Hepatic stellate cell (primary cell): Measurements from ENCODE around the gene LUC7L3.
"Not testable (repeated sequence)": the region's sequence is repeated elsewhere in the genome, so short reads cannot be mapped to it uniquely, and the experiment has no call there.

ENCODE experiments used
- DNase-seq: peaks from one replicate; pipeline ENCODE4 v3.0.0; 2011; ENCODE audit warnings: low spot score

LUC7L3 gene

DNA sequence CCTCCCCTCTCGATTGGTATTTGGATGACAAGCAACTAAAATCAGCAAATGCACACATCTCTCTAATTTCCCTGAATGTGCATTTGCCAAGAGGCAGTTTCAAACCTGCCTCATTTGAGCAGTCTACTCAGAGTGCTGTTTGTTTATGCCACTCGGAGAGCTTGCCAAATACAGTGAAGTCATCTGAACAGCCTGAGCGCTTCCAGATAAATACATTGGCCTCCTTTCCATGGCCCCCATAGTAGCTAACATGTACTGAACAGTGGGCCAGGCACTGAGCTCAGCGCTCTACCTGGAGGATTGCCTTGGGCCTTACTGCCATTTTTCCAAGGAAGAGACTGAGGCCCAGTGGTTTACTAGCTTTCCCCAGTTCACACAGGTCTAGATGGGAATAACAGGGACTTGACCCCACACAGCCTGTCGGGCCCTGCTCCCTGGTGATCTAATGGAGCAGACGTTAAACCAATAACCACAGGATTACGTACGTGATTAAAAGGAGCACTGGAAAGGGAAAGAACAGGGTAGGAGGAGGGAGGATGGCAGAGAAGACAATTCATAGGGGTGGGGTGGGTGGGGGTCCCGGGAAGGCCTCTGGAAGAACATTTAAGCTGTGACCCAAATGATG, 66.7 kb downstream of the LUC7L3 start:
- peak; percentile 42 for DNase-seq

DNA sequence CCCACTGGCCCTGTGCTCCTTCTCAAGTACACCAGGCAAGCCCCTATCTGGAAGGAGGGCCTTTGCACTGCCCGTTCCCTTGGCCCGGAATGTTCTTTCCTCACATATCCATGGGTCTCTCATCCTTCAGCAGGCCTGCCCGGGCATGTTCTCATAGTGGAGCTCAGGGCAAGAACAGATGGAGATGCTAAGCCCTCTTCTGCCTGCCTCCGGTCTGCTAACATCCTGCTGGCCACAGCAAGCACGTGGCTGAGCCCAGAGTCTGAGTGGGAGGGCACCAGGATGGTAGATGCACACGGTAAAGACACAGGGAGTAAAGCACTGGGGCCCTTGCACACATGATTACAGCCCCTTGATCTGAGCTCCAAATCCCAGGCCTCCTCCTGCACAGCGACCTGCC, 67.7 kb downstream of the LUC7L3 start:
- no peak for DNase-seq

DNA sequence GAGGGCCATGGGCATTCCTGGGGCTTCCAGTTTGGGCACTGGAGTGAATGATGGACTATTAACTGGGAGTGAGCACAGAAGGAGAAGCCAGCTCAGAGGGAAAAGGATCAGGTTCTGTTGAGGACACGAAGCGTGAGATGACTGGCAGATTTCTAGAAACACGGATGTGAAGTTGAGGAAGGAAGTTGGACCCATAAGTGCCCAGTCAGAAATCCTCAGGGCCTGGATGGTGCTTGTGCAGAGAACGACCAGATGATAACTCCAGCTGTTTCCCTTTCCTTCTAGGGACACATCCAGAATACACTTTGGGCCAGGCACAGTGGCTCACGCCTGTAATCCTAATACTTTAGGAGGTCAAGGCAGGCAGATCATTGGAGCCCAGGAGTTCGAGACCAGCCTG, 71.2 kb downstream of the LUC7L3 start:
- no peak for DNase-seq

DNA sequence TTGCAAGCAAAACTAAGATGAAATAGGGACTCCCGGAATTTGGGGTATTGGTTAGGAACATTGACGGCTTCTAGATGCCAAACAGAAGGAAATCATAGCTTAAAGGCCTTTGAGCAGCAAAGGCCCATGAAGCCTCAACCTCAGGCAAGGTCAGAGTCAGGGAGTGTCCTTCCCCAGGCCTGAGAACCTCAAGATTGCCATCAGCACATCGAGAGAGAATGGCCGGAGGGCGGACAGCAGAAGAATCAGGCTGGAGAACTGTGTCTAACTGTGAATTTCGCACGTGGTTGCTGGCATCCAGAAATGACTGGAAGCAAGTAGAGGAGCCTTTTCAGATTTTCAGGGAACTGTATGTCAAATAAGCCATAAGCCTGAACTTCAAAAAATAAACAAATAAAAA, 72.7 kb downstream of the LUC7L3 start:
- no peak for DNase-seq

DNA sequence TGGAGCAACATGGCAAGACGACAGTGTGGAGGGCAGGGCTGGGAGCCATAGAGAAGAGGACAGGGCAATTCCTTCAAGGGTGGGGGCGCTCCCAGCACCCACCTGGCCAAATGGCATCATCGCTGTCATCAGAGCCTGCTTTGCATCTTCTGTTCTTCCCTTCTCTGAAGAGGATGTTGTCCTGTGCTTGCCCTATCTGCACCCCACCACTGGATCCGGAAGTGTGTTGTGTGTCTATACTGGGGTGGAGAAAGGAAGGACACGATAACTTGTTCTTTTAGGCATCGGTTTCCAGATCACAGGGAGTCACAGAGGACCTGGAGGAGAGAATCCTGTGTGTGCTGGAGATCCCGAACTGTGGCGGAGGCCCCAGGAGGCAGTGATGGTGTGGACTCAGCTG, 73.6 kb downstream of the LUC7L3 start:
- no peak for DNase-seq

DNA sequence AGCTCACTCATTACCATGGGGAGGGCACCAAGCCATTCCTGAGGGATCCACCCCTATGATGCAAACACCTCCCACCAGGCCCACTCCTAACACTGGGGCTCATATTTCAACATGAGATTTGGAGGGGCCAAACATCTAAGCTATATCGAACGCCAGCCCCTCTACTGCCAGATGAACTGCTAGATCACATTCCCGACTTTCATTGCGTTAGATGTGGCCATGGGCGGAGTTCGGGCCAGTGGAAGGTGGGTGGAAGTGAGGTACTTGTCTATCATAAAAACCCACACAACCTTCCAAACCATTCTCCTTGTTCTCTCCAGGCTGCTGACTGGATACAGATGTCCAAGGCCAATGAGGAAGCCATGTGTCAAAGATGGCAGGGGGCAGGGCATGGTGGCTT, 75.0 kb downstream of the LUC7L3 start:
- no peak for DNase-seq

DNA sequence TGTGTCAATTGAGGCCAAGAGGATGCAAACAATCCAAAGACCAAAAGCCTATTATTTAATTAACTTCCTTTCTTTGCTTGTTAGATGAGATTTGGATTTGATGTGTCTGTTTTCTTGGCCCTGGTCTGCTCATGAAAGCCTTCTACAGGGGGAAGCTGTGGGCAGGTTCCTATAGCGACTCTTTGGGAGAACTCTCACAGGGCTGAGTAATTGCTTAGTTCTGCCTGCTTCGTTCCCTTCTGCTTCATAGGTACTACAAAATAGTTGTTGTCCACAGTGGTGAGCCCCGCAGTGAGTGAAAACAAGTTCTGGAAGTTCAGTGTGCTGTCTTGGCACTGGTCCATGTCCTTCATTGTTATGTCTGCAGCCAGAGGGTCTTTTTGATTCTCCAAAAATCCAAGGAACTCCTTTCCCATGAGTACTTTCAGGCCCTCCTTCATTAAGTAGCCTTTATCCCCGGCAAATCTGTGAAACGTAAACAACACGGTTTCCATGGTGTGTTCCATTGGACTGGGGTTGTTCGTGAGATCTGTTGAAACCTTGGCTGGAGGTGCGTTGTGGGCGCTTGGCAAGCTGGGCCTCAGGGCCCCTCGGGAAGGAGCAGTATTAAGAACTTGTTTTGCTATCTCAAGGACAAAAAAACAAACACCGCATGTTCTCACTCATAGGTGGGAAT, 77.9 kb downstream of the LUC7L3 start:
- DNase-seq: no peak

DNA sequence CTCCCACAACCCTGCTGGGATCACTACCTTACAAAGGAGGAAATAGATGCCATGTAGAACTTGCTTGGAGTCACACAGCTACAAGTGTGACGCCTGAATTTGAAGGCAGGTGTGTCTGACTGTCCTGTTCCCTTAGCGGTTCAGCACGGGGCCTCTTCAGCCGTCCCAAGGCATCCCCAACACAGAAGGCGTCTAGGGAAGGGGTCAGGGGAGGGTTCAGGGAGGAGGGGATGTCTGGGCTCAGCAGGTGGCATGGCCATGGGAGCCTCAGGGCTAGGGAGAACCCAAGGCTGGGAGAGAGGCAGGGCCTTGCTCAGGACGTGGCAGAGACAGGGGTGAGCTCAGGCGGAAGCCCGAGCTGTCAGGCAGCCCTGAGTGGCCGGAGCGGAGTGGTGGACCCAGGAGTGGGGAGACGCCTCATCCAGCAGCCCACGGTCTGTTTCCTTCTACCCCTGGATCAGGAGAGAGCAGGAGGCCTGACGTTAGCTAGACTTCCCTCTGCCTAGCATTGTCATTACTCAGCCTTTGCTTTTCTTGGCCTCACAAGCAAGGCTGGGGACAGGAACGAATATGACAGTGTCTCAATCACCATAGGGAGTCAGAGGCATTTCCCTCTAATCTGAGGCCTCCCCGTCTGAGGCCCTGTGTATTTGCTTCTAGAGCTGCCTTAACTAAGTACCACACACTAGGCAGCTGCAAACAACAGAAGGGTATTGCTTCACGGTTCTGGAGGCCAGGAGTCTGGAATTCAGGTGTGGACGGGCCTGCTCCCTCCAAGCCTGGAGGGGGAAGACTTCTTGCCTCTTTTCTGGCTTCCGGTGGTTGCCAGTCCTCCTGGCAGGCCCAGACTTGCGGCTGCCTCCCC, 79.3 kb downstream of the LUC7L3 start:
- DNase-seq: no peak

DNA sequence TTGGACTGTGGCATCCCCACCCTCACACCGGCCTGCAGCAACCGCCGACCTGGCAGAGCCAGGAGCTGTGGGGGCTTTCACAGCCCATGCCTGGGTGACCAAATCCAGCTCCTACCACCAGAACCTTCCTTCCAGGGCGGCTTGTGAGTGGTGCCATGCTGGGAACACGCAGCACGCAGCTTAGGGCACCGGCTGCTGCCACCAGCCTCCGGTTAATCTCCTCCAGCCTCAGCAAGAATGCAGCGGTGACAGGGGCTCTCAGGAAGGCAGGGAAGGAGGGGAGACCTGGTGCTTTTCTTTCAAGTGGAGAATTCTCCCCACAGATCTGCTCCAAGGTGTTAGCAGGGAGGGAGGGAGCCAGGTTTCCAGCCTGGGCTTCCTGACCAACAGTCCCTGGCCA, 80.2 kb downstream of the LUC7L3 start:
- no peak for DNase-seq

DNA sequence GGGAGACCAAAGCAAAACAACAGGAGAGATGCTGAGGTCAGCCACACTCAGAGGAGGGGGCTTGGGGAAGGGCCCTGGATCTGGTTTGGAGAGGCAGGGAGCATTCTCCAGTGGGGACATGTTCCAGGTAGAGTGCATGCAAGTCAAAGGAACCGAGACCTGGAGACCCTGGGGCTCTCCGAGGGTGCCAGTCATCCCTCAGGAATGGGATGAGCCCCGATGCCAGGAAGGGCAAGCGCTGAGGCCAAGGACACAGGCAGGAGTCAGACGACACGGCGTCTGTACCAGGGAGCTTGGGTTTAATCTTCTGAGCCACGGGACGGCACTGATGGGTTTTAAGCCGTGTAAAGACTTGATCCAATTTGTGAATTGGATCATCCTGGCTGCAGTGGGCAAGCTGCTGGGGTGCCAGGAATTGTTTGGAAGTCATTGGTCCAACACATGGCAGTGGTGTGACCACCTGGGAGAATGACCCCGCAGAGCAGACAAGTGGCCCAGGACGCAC, 80.8 kb downstream of the LUC7L3 start:
- no peak for DNase-seq

DNA sequence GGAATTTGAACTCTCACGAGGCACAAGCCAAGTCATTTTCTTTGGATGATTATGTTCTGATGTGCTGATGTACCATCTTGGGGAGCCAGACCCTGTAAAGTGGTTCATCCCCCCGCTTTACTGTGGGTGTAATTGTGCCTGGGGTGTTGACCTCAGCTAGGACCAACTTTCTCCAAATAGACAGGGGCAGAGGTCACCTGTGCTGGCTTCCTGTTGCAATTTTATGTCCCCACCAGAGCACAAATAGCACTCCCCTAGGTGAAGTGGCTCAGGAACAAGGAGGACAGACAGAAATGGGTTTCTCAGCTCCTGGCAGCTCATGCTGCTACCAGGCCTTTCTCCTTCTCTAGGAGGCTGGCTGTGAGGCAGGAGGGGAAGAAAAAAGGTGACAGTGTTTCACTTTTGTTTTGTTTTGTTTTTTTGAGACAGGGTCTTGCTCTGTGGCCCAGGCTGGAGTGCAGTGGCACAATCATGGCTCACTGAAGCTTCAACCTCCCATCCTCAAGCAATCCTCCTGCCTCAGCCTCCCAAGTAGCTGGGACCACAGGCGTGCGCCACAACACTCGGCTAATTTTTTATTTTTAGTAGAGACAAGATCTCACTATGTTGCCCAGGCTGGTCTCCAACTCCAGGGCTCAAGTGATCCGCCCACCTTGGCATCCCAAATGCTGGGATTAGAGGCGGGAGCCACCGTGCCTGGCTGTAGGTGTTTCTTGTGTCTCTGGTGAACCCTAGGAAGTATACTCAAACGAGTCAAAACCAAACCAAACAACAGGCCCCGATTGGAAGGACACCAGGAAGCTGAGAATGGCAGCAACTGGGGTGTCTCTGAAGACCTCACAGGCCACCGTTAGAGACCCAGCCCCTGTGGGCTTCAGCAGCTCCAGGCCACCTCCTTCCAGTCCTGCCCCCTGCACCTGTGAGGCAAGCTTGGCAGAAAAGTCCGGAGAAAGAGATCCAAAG, 83.5 kb downstream of the LUC7L3 start:
- no peak for DNase-seq

DNA sequence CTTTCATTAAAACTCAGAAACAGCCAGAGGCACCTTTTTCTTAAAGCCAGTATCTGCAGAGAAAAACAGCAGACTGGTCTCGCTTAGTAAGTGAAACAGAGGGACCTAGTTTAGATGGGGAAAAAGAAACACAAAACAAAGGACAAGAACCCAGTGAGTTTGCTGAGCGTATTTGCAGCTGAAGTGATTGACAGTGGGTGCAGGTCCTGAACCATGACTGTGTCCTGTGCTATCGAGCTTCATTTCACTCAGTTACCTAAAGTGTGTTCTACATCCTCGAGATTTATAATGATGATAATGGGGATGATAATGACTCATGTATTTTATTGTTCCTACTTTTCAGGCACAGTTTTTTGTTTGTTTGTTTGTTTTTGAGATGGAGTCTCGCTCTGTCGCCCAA, 84.3 kb downstream of the LUC7L3 start:
- no peak for DNase-seq

DNA sequence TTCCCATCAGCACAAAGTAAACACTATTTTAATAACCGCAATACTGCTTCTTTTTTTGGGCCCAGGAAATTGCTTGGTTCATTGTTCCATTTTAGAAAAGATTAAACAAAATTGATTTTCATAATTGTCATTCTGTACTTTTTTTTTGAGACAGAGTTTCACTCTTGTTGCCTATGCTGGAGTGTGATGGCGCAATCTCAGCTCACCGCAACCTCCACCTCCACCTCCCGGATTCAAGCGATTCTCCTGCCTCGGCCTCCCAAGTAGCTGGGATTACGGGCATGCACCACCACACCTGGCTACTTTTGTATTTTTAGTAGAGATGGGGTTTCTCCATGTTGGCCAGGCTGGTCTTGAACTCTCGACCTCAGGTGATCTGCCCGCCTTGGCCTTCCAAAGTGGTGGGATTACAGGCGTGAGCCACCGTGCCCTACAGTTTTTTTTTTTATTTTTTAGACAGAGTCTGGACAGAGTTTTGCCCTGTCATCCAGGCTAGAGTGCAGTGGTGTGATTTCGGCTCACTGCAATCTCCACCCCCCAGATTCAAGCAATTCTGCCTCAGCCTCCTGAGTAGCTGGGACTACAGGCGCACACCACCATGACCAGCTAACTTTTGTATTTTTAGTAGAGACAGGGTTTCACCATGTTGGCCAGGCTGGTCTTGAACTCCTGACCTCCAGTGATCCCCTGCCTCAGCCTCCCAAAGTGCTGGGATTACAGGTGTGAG, 85.5 kb downstream of the LUC7L3 start:
- not testable (repeated sequence) for DNase-seq

DNA sequence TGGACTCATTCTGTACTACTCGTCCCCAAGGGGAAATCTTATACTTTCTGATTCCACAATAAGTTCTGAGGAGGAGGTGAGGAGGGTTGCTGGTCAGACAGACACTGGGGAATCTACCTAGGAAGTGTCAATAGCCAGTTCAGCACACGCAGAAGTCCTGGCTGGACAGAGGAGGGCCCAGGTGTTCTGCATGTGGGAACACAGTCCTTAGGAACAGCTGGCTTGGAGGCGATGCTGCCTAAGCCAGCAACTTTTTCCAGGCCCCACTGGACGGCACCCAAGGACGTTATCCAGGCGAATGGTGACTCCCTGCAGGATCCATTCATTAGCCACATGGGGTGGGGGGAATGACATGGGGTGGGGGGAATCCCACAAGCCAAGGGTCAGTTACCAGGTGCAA, 86.1 kb downstream of the LUC7L3 start:
- DNase-seq: no peak
